Neural progenitor cell (in vitro differentiated cells): ENCODE measurements around the gene KDM4B.

Experiments used
- CTCF ChIP-seq: fragments of 200-600 bp; sonication (generic); IDR thresholded peaks from 2 replicates; pipeline ENCODE4 v1.5.1; 2017; ENCODE audit warnings: antibody characterized with exemption, mild to moderate bottlenecking
- EZH2 ChIP-seq: fragments of 200-600 bp; sonication (generic); IDR thresholded peaks from 2 replicates; pipeline ENCODE4 v1.6.1; 2017; ENCODE audit warnings: antibody characterized with exemption, mild to moderate bottlenecking, moderate library complexity

GRCh38 chr19:5141129-5141849 is 172.4 kb downstream of the KDM4B start:
- no peak for TF ChIP-seq EZH2
- TF ChIP-seq CTCF: no peak
